ENCODE results near the gene DSN1.
A peak's percentile ranks its signal among the peaks of the same experiment; 100 is the strongest.
"Not testable (repeated sequence)": the region's sequence is repeated elsewhere in the genome, so short reads cannot be mapped to it uniquely, and the experiment has no call there.

Gene DSN1

DNA sequence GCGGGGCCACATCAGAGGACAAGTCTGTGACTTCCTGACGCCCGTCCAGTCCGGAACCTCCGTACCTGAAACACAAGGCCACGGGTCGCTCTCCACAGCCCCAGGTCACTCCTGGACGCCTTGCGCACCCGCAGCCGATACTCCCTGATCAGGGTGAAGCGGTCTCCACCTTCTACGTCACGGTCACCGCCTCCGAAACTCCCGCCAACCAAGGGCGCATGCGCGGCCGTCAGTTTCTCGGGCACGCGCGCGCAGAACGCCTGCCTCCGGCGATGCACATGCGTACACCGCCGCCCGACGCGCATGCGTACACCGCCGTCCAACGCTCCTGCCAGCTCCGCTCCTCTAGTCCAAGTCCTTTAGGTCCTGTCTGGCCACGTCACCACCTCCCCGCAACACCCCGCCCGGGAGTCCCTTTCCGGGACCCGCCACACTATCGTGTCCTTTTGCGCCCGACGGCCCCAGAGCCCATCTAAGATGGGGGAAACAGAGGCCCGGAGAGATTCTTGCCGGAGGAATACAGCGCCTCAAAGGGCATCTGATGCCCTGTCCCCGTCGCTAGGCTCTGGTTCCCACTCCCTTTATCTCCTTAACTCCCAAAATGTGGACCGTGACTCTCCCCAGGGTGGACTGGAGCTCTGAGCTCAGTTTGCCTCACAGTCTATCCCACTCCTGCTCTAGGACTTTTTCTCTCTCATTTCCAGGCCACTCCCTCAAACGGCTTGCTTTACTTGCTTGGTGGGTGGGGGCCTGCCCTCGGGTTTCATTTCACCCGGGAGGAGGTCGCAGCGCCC, at the start of gene DSN1:
Gene DSN1, minus strand, starts transcription at position 167 of the 794 bp plus-strand sequence. CDS start 2,305 bp downstream, outside the sequence.
- peak; percentile 96 for DNase-seq

GRCh38 chr20:36823121-36823520, 49.6 kb upstream of the DSN1 start:
- DNase-seq = no peak

DNA sequence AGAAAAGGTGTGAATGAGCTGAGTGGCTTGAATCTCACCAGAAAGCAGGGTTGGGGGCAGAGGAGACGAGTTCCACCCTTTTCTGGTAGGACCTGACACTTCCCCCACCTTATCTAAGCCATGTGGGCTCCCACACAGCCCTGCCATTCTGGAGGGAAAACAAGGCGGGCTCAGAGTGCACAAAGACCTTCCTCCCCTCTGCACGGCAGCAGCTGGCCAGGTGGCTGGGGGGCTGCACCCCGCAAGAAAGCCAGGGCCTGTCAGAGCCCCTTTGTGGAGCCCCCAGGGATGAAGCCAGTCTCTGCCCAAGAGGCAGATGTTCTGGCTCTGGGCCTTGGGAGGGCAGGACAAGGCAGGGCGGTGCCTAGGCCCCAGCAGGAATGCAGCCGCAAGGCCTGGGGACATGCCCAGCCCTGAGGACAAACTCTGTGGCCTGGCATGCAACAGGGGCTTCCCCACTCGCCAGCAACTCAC, 48.4 kb upstream of the DSN1 start:
- DNase-seq = no peak

DNA sequence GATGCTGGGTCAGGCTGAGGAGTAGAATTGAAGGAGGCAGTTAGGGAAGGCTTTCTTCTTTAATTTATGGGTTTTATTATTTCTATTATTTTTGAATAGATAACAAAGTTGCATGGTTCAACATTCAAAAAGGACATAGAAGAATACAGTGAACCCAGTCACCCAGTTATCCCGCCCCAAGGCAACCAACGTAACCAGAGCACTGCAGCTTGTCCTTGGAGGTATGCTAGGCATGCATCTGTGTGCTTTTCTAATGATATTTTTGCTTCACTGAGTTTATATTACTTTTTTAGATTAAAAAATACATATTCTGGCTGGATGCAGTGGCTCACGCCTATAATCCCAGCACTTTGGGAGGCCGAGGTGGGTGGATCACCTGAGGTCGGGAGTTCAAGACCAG, 47.4 kb upstream of the DSN1 start:
- no peak for DNase-seq

DNA sequence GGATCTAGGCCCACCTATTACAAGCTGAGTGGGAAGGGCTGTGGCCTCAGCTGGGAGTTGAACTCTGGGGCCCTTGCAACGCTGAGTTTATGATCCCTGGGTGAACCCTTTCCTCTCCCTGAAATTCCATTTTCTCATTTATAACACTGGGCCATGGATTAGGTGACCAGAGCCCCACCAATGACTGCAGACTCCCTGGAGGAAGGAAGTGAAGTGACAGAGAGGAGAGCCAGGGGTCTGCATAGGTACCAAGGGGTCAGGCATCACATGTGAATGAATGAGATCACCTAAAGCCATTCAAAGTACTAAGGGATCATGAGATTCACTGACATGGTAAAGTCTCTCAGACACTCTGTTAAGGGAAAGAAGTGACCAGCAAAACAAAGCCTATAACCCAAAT, 46.5 kb upstream of the DSN1 start:
- DNase-seq = no peak

- no peak for DNase-seq
Measured at GRCh38 chr20:36819659-36820058, 46.1 kb upstream of the DSN1 start.

DNA sequence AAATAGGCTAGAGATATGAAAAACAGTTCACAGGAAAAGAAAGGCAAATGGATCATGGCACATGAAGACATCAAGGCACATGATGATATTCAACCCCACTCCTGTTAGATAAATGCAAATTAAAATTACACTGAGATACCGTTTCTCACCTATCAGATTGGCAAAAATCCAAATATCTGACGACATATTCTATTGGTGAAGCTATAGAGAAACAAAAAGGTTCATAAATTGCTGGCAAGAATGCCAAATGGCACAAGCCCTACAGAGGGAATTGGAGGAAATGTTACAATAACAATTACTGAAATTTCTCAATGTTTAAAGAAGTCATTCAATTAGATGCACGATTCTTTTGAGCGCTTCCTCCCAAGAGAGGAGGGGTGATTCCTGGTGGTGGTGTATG, 45.3 kb upstream of the DSN1 start:
- DNase-seq = no peak

DNA sequence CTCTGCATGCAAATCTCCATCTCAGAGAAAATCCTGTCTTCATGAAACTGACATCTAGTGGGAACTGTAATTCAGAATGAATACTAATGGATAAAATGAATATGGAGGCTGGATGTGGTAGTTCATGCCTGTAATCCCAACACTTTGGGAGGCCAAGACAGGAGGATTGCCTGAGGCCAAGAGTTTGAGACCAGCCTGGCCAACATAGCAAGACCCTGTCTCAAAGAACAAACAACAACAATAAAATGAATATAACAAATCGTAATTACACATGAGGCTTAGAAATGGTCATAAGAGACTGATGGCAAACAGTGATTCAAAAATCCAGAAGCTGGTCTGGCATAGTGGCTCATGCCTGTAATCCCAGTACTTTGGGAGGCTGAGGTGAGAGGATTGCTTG, 44.6 kb upstream of the DSN1 start:
- DNase-seq = no peak

GRCh38 chr20:36817496-36817895, 43.9 kb upstream of the DSN1 start:
- DNase-seq = no peak

DNA sequence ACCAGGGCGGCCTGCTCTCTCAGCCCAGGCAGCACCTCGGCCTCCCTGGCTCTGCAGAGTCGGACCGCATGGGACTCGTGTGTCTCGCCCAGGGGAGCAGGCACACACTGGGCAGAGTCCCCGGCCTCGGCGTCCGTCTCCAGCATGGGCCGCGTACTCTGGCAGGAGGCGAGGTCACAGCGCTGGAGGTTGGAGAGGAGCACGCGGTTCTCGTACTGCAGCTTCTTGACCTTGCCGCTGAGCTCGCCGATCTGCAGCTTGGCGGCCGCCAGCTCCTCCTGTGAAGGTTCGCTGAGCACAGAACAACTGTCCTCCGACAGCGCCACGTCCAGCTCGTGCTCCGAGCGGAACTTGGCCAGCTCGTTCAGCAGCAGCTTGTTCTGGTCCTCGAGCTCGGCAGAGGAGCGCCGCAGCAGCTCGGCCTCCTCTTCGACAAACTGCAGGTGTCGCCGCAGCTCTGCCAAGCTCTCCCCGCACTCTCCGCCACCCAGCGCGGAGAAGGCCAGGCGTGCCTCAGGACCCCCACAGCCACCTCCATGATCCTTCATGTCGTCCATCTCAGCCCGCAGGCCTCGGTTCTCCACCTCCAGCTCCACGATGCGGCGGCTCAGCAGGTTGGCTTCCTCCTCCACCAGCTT, 42.0 kb upstream of the DSN1 start:
- no peak for DNase-seq

DNA sequence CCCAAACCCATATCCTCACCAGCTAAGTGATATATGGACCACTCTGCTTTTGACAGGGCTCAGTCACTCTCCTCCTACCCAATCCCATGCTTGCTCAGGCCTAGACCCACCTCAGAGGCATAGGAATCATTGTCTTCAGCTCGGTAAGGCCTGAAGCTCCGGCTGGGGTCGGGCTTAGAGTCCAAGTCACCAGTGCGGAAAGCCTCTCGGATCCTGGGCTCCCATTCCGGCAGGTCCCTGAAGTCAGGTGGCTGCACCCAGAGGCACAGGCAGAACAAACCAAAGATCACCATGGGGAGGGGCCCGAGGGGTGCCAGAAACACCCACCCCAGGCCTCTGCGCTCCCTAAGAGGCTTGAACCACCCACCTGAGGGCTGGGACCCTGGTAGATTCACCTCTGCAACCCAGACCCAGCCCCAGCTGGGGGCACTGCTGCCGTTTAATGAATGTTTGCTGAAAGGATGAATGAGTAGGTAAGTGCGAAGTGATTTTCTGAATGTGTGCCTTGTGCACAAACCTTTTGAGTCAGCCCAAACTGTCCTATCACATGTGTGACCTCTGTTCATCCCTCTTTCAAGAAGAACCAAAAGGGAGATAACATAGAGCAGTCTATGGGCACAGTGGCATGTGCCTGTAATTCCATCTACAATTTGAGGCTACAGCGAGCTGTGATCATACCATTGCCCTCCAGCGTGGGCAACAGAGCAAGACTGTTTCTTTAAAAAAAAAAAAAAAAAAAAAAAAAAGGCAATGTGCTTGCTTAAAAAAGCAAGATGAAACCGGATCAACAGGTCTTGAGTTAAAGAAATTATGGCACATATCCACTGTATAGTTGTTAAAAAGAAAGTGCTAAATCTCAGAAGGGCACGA, 39.3 kb upstream of the DSN1 start:
- no peak for DNase-seq

GRCh38 chr20:36808317-36809257, 35.0 kb upstream of the DSN1 start:
- DNase-seq = peak; percentile 48

- no peak for DNase-seq
Measured at GRCh38 chr20:36806049-36806448, 32.5 kb upstream of the DSN1 start.

GRCh38 chr20:36805396-36805795, 31.8 kb upstream of the DSN1 start:
- no peak for DNase-seq

DNA sequence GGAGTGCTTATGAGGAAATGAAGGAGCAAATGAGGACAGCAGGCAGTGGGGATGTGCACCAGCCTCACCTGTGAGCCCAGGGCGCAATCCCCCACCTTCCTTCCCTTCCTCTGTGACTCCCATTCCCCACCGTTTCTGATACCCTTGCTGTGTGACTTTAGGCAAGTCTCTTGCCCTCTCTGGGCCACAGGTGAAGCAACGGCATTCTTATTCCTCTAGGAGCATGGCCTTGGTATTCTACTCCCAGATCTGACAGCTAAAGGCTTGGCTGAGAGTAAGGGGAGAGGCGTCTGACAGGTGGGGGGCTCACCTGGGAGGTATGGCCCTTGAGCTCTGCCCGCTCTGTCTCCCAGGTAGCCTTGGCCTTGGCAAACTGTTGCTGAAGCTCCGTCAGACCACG, 30.9 kb upstream of the DSN1 start:
- no peak for DNase-seq

DNA sequence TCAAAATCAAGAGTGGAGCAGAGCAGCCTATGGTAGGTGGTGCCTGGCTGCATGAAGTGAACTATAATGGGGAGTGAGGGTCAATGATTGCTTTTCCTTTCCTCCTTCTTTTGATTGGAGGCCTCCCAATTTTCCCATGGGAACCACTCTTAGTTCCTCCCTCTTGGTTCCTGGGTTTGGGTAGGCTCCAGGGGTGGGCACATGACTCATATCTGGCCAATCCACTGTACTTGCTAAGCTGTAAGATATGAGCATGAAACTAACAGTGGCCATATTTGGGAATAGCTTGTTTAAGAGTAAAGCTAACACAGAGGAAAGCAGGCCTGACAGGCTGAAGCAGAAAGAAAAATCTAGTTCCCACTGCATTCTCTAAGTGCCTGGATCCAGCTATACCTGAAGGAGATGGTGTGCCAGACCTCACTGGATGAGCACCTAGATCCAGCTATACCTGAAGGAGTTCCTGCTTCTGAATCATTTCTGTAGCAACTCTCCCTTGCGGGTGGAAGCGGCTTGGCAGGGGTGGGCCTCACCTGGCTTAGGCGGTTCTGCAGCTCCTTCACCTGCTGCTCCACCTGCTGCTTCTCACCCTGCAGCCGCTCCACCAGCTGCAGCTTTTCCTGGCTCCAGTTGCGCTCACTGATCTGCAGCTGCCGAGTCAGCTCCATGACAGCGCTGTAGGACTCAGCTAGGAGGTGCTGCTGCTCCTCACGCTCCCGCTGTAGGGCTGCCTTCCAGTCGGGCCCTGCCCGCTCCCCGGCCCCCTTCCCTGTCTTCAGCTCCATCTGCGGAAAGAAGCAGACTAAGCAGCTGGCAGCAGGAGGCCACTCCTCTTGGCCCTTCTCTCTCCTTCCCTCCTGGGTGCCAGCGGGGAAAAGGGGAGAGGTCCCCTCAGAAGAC, 29.0 kb upstream of the DSN1 start:
- no peak for DNase-seq

DNA sequence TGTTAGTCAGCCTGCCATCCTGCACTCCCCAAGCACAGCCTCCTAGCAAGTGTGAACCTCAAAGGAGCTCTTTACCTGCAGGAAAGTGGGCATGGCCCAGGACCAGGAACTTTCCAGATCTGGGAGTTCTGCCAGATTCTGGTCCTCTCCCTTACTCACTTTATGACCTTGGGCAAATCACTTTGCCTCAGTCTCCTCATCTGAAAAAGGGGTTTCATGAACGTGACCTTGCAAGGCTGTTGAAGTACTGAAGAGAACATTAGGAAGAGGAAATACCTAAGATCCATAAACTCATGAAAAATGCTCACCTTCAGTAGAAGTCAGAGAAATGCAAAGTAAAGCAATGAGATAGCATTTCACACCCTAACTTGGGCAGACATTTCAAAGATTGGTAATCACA, 26.8 kb upstream of the DSN1 start:
- no peak for DNase-seq

DNA sequence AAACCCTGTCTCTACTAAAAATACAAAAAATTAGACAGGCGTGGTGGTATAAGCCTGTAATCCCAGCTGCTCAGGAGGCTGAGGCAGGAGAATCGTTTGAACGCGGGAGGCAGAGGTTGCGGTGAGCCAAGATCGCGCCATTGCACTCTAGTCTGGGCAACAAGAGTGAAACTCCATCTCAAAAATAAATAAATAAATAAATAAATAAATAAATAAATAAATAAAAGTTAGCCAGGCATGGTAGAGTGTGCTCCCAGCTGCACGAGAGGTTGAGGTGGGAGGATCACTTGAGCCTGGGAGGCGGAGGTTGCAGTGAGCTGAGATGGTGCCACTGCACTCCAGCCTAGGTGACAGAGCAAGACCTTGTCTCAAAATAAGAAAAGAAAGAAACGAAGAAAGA, 25.8 kb upstream of the DSN1 start:
- not testable (repeated sequence) for DNase-seq

DNA sequence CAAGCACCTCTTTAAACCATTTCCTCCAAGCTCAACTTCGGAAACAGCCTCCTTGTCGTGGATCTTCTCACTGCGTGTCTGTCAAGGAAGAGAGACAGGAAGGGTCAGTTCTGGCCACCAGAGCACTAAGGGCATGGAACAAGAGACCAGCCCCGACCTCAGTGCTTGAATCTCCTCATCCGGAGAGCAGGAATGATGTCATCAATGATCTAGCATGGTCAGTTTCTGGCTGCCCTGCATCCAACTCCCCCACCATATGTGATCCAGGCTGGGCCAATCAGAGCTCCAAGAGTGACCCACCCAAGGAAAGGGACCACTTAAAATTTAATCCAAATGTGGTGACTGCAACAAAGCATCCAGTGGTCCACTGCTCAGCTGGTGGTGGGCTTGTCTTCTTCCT, 23.3 kb upstream of the DSN1 start:
- no peak for DNase-seq

- DNase-seq = no peak
Measured at GRCh38 chr20:36796117-36796516, 22.6 kb upstream of the DSN1 start.

DNA sequence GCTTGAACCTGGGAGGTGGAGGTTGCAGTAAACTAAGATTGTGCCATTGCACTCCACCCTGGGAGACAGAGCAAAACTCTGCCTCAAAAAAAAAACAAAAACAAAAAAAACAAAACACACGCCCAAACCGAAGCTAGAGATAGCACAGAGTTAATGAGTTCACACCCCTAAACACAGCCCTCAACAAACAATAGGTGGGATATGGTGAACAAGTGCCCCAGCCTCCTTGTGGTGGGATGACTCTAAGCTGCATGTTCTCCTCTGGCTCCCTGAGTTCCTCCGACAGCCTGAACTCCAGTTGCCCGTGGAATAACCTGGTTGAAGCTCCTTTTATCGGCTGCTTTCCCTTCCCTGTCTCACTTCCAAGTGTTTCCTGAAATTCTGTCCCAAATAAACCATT, 22.1 kb upstream of the DSN1 start:
- no peak for DNase-seq

Measured in CD4-positive, alpha-beta T cell treated with Interleukin-4 for 4 hours (primary cell).